CD4-positive, alpha-beta T cell treated with Interleukin-15 for 4 hours (primary cell): ENCODE measurements around the gene DAAM2.

Experiments
- DNase-seq: peaks from one replicate; pipeline ENCODE4 v3.0.0-alpha.2; 2020; ENCODE audit warnings: low spot score

The DAAM2 gene

DNA sequence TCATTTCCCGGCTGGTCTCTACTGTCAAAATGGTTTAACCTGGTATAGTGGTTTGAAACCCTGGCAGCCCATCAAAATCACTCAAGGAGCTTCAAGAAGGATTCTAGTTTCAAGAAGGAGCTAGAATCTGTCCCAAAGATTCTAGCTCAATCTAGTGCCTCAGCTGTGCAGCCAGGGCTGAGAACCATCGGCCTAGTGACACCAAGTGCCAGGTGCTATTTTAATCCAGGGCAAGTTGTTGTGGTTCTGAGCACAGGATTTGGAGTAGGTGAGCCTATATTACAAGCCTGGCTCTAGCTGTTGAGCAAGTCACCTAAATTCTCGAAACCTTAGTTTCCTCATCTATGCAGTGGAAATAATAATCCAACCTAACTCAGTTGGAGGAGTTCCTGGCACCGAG lies 138.4 kb downstream of the DAAM2 start:
- DNase-seq = no peak

DNA sequence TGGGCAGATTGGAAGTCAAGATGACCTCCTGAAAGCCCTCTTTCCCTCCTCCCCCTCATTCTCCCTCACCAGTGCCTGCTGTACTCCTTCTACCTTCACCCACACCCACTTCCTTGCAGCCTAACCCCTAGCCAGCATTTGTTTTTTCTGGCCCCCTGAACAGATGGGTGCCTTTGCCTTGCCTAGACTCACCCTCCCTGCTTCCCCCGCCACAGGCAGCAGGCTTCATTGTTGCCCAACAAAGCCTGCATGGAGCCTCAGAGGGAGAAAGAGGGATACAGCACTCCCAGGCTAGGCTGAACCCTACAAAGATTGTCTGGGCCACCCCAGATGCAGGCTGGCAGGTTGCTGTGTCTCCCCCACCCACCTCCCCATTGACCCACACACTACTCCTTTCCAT lies 139.4 kb downstream of the DAAM2 start:
- no peak for DNase-seq

DNA sequence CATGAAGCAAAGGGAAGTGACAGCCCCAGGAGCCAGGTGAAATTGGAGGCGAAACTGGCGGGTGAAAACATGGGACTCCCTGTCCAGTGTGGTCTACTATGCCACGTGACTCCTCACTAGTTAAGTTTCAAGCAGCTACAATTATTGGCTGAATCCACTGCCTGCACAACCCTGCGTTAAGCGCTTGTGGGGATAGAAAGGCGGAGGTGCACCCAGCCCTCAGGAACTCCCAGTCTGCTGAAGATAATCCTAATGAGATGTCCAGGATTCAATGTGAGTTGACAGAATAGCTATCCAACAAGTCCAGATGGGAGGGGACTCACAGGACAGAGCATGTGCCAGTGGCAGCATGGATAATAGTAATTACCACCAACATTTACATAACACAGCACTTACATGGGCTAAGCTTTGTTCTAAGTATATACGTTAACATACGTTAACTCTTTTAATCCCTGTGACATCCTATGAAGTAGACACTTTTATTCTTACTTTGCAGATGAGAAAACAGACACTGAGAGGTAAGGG lies 140.3 kb downstream of the DAAM2 start:
- no peak for DNase-seq

DNA sequence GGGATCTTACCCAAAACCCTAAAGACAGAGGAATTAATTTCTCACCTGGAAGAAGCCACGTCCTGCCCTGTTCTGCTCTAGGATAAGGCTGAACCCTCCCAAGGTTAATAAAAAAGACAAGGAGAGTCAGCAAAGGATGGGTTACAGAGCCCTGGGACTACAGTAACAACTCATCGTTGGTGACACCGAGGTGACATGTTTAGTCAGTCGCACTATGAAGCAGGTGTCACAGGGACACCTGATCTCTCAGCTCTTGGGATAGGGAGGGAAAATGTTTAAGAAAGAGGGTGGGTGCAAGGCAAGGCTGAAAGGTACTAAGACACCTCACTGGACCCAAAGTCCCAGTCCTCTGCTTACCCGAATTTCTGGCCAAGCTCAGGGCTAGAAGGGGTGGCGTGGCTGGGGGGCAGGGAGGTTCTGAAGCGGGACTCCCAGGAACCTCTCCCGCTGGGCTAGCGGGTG lies 141.5 kb downstream of the DAAM2 start:
- no peak for DNase-seq

DNA sequence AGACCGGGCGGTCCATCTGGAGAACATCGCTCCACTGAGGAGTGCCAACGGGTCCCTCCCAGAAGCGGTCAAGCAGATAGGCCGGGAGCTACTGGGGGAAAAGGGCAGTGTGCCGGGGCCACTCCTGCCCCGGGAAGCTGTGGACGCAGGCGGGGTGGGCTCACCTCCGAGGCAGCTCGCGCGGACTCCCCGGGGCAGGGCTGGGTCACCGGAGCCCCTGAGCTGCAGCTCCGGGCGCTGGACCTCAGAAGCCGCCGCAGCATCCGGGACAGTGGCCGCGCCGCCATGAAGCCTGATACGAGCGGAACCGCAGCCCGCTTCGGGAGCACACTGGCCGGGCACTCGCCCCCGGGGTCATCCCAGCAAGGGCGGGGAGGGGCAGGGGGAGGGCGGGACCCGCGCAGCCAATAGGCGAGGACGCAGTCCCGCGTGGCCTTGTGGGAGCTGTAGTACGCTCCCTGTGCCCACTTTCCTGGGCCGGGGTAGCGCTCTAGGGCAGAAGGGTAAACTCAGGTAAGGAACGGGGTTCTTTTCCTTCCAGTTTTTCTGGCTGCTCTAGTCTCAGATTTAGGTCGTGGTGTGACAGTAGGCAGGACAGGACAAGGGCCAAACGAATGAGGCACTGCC lies 142.1 kb downstream of the DAAM2 start, which contains the start of gene MOCS1:
MOCS1 (minus strand) TSS at position 332 of the 627 bp plus-strand sequence; CDS start at position 287, 45 bp downstream.
- DNase-seq = peak; percentile 3

DNA sequence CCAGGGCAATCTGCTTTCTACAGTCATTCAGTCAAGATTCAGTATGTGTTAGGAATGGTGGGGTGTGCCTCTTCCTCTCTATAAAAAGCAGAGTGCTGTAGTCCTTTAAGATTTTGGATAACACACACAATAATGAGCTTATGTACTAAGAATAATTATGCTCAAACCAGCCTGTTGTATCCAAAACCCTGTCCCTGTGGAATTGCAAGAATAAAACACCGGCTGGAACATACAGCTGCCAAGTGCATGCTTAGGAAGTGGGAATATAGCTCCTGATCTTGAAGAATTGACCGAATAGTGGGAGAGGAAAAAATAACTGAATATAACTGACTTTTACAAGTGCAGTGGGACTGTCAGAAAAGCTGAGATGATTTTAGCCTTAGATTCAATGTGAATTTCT lies 143.1 kb downstream of the DAAM2 start:
- DNase-seq = no peak

DNA sequence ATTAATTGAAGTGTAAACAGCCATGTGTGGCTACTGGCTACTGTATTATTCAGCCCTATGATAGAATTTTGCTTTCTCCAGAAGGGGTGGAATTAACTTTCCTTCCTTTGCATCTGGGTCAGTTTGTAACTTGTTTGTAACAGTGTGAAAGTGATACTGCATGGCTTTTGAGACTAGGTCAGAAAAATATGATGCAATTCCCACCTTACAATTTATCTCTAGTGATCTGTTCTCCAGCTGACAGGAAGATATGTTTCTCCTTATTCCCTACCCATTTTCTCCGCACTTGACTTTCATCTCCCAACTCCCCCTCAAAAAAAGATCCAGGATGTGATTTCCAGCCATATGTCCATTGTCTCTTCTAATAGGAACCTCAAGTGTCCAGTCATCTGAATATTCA lies 144.7 kb downstream of the DAAM2 start:
- DNase-seq = no peak

DNA sequence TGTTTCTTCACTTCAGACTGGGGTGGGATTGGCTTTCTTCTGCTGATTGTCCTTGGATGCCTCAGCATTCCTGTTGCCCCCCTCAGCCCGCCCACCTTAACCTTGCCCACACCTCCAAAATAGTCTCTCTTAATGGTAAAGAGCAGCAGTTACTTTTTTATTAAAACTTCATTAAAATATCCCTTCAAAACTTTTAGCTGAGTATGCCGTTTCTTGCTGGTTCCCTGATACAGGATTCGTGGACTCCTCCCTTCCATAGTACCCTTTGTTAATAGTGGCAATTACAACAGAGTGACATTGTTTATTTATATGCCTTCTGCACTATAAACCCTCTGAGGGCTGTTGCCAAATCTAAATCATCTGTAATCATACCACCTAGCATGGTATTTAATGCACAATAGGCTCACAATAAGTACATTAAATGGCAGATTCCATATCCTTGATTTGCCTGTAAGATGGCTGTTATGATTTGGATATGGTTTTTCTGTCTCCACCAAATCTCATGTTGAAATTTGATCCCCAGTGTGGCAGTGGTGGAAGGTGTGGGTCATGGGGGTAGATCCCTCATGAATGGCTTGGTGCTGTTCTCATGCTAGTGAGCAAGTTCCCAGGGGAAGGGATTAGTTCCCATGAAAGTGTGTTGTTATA lies 145.6 kb downstream of the DAAM2 start:
- DNase-seq = no peak

DNA sequence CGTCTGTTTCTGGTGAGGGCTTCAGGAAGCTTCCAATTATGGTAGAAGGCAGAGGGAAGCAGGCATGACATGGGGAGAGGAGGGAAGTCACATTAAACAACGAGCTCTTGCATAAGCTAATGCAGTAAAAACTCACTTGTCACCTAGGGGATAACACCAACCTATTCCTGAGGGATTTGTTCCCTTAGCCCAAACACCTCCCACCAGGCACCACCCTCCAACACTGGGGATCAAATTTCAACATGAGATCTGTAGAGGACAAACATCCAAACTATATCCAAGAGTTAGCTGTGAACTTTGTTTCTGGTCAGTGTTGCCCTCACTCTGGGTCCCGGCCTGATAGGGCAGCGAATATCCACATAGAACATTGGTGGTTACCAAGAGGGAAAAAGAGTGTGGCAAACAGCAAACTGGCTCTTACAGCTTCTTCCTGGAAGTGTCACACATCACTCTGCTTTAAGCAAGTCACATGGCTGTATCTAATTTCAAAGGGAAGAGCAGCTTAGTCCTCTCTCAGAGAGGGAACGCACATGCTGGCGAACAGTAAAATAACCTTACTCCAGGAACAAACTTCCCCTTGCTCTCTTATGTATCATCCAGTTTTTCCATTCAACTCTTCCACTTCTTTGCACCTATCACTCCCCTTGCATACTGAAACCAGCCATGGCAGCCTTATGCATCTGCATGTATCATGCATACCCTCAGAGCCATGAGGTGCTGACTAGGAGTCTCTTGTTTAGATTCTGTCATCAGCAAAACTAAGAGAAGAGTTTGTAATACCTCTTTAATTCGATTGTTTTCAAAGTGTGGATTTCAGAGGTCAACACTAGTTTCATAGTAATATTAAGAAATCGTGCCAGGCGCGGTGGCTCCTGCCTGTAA lies 146.8 kb downstream of the DAAM2 start:
- no peak for DNase-seq

DNA sequence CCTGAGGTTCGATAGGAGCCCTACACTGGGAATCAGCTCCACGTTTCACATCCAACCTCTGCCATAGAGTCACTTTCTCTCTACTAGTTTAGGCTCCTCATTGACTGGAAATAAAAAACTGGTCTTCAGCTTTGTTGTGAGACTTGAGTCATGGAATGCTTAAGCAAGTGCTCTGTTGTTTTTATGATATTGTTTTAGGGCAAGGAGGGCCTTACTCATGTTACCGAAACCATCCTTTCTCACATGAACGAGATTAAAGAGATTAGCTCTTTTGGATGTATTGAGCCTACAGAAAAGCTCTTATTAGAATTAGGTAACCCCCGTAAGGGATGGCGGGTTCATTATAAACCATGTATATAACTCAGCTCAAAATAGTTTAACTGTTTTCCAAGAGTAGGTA lies 149.0 kb downstream of the DAAM2 start:
- no peak for DNase-seq

DNA sequence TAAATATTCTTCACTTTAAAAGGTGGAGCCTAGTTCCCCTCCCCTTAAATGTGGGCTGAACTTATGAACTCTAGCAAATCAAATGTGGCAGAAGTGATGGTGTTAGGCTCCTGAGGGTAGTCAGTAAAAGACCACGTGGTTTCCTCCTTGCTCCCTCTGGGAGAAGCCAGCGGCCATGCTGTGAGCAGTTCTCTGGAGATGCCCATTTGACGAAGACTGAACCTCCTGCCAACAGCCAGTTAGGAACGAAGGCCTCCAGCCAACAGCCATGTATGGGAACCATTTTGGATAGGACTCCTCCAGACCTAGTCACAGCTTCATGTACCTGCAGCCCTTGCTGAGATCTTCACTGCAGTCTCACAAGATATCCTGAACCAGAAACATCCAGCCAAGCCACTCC lies 149.6 kb downstream of the DAAM2 start:
- DNase-seq = no peak

DNA sequence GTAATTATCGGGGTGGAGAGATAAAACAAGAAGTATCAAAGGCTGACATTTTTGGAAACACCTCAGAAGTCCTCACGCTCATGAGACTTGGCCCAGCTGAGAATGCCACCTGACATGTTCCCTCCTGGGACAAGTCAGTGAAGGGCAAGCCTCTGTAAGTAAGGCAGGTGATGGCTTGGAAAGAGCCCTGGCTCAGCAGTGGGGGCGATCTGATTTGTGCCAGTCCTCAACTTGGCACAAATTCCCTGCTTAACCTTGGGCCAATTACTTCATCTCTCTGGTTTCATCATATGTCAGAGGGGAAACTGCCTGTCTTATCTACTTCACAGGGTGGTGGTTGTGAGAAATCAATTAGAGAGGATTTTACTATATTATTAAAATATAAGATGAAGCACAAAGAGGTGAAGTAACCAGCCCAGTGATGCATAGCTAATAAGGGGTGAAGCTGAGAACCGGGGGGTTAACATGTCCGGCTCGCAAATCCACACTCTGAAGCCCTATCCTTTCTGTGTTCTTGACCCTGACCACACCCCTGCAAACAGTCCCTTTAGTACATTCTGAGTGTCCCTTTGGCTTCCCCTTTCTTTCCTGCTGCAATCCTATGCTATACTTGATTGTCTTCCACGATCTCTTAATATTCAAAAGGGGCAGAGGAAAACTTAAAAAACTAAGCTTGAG lies 150.9 kb downstream of the DAAM2 start:
- no peak for DNase-seq

DNA sequence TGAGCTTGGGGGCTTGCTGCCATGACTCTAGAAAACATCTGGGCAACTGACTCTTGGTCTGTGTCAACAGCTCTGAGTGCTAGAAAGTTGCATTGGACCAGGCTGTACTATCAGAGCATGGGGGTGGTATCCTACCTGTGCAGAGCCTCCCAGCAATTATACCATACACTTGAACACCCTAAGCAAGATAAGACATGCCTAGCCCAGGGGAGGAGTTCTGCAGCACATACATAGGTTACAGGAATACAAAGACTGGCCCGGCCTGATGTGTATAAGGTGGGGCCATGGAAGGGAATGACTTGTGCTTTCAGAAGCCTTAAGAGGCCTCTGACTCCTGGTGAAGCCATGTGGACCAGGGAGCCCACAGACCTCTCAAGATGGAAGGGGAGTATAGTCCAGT lies 153.4 kb downstream of the DAAM2 start:
- no peak for DNase-seq

DNA sequence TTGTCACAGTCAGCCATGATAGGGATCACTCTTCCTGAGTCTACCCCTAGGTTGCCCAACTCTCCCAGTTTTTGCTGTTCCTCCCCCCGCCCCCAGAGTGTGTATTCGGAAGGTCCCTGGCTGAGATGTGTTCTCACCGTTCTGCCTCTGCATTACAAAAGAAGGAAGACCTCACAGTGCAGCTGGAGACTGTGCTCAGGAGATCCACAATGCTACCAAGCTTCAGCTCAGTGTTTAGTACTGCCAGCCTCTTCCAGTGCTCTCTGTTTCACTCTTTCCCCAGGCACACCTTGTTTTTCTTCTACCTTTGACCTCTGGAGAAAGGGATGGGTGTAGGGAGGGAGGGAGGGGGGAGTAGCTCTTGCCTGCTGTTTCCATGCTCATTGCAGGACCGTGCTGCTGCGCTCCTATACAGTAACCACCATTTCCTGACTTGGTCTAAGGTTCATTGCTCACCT lies 155.5 kb downstream of the DAAM2 start:
- no peak for DNase-seq

DNA sequence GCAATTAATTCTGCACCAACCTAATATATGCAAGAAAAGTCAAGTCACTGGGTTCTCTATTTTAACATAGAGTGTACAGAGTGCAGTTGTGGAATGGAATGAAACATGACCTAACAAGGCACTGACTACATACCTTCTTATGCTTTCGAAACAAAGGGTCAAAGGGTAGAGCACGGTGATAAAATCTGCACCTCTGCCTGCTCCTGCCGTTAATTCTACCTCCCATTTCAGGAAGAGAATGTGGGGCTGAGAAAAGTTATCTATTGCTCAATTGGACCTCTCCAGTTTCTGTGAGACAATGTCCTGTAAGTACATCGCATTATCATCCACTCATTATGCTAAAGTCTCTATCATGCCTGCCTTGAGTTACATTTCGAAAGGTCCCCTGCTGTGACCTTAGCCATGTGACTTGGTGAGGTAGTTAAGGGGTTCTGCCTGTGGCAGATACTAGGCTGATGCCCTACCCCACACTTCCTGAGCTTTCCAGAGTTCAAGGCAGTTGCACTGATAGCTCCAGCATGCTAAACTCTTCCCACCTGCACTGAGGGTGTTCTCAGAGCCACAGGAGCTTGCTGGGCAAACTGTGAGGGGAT lies 156.1 kb downstream of the DAAM2 start:
- DNase-seq = no peak

DNA sequence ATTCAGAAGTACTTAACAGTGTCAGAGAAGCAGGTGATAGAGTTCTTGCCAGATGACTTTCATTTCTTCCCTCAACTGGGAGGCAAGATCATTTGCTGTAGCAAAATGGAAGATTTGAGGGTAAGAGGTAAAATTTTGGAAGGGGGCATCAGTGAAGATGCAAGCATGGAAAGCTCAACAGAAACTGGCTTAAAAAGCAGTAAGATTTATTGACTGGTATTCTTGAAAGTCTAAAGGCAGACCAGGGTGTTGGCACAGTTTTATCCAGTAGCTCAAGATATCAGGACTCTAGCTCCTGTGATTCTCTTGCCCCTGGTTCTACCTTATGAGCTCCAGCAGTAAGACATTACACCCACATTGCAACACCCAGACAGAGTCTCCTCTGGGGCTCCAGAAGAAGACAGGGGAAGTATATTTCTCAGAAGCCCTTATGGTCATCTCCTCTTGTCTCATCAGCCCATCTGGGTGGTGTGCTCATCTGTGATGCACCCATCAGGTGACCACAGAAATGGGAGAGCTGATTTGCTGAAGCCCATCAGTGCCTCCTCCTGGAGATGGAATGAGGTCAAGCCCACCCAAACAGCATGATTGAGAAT lies 158.0 kb downstream of the DAAM2 start:
- DNase-seq = no peak

DNA sequence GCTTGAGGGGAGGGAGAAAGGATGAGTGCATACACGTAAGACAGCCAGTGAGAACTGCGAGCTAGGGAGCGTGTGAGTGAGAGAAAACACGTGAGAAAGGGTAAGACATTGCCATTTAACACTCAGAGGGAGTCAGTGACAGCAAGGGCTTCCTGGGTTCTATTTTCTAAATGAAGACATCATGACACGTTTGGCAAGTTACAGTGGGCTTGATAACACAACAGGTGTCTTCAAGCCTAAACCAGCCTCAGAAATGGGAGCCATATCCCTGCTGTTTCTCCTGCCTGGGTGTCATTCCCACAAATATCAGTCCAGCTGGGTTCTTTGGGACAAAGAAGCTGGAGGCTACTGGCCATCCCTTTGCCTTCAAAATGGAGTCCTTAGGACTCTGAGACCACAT lies 159.0 kb downstream of the DAAM2 start:
- no peak for DNase-seq

DNA sequence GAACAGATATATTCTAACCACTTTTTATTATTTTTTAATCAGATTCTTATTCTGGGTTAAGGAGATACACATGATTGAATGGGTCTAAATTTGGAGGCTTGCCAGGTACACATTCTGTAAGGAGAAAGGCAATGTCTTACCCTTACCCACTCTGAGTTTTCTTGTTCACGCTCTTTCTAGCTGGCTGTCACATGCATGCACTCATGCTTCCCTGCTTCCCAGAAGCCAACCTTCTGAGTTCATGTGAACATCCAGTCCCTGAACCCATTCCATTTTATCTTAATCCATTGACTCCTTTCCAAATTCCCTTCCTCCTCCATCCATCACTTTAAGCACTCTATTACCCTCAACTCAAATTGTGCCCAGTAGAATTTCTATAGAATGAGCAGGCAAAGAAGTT lies 159.5 kb downstream of the DAAM2 start:
- no peak for DNase-seq

DNA sequence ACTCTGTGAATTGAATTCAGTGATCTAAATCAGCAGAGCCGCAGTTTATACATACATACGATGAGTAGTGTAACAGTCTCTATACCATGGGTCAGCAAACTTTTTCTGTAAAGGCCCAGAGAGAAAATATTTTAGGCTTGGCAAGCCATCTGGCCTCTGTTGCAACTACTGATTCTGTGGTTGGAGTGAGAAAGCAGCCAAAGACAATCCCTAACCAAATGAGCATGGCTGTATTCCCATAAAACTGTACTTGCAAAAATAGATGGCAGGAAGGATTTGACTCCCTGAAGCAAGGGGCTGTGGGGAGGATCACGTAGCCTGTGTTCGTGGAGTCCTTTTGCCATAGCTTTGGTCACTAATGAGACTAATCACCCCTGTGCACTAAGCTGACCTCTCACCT lies 160.0 kb downstream of the DAAM2 start:
- DNase-seq = no peak

DNA sequence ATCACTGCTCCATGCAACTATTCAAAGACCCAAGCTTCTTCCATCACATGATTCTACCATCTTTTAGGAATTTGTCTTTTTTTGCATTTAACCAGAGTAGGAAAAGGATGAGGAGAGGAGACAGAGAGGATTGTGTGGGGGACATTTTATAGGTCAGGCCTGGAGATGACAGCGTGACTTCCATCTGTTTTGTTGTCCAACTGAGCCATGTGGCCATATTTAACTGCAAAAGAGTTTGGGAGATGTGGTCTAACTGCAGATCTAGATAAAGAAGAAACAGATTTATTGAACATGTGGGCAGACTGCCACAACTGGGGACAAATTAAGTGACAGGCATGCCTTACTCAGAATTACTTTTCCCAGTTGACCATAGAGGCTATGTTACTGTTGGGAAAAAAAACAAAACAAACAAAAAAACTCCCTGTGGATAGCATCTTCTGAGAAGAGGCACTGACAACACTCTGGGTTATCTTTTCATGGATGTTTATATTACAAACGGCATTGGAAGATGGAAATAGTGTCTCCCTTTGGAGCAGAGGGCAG lies 161.0 kb downstream of the DAAM2 start:
- no peak for DNase-seq
